B cell (primary cell): ENCODE data around the gene OLIG2. TPM values are rescaled to one million over a fixed set of nuclear protein-coding genes. Genes with fewer than 3 reads are reported as not detected.

ENCODE experiments used
- ATAC-seq: fragments of 200-7000 bp; cut with Tn5 transposase; one replicate; pipeline ENCODE4 v1.10.0; 2021; ENCODE audit warnings: low read depth, mild to moderate bottlenecking, moderate number of reproducible peaks, moderate library complexity
- CTCF ChIA-PET: fragments of 350-600 bp; sonication (Branson Sonifier 250); formaldehyde crosslinking; loops from one replicate; lab custom pipeline; 2021; ENCODE audit warnings: antibody characterized with exemption, inconsistent platforms; lab: Charles Lee
- POLR2A ChIA-PET: fragments of 350-600 bp; sonication (Branson Sonifier 250); formaldehyde crosslinking; loops from one replicate; lab custom pipeline; 2021; ENCODE audit warnings: antibody characterized with exemption; lab: Charles Lee
- DNase-seq: peaks from one replicate; pipeline ENCODE4 v3.0.0; 2013
- H2AFZ ChIP-seq: 2 replicates; pipeline ENCODE4 v1.6.1; 2012; ENCODE audit warnings: mild to moderate bottlenecking, low read depth, low read length; ENCODE audit not compliant: insufficient read depth, poor library complexity, severe bottlenecking
- H3K27ac ChIP-seq, 2 donors: 1 replicate in 1 of 2; 2 replicates in 1 of 2; pipeline ENCODE4 v1.5.1; 2012 to 2013; ENCODE audit warnings: low read length in 2 of 2, mild to moderate bottlenecking in 2 of 2, moderate library complexity in 1 of 2
- H3K27me3 ChIP-seq, 4 experiments: fragments of 200-600 bp in 1 of 4; sonication (generic) in 1 of 4; replicated peaks in 1 of 4; 1 replicate in 2 of 4; 2 replicates in 2 of 4; pipeline versions ENCODE4 v1.6.1 to v1.7.0; 2013 to 2016; ENCODE audit warnings: low read length in 3 of 4, mild to moderate bottlenecking in 2 of 4, mixed read lengths in 1 of 4, moderate library complexity in 1 of 4; ENCODE audit not compliant: insufficient read depth in 4 of 4, control insufficient read depth in 3 of 4; ENCODE audit errors: control extremely low read depth in 1 of 4
- H3K36me3 ChIP-seq, 2 experiments: replicated peaks in 1 of 2; 1 replicate in 1 of 2; 2 replicates in 1 of 2; pipeline versions ENCODE4 v1.6.1 to v1.7.1; 2013; ENCODE audit warnings: low read length in 1 of 2; ENCODE audit not compliant: insufficient read depth in 2 of 2, control insufficient read depth in 1 of 2; ENCODE audit errors: control extremely low read depth in 1 of 2, extremely low read depth in 1 of 2
- H3K4me1 ChIP-seq, 2 donors: fragments of 200-600 bp in 1 of 2; sonication (generic) in 1 of 2; 1 replicate in 1 of 2; 2 replicates in 1 of 2; pipeline versions ENCODE4 v1.5.1 to v1.6.1; 2013 to 2017; ENCODE audit warnings: low read length in 2 of 2; ENCODE audit not compliant: control insufficient read depth in 2 of 2, insufficient read depth in 2 of 2
- H3K4me2 ChIP-seq: replicated peaks from 2 replicates; pipeline ENCODE3; 2012; ENCODE audit warnings: mild to moderate bottlenecking, low read depth, low read length; ENCODE audit not compliant: poor library complexity, severe bottlenecking
- H3K4me3 ChIP-seq, 5 experiments: fragments of 200-600 bp in 1 of 5; sonication (generic) in 1 of 5; 1 replicate in 3 of 5; 2 replicates in 2 of 5; pipeline versions ENCODE4 v1.5.1 to v1.7.0; 2011 to 2016; ENCODE audit warnings: low read length in 4 of 5, mild to moderate bottlenecking in 4 of 5, low read depth in 2 of 5, control low read depth in 1 of 5, moderate library complexity in 1 of 5; ENCODE audit not compliant: insufficient read depth in 1 of 5; ENCODE audit errors: control extremely low read depth in 1 of 5, extremely low read depth in 1 of 5
- H3K79me2 ChIP-seq: fragments of 200-600 bp; sonication (generic); one replicate; pipeline ENCODE4 v1.6.0; 2016; ENCODE audit warnings: low read length; ENCODE audit not compliant: control insufficient read depth, insufficient read depth
- H3K9ac ChIP-seq: fragments of 200-600 bp; sonication (generic); 2 replicates; pipeline ENCODE4 v1.6.1; 2017; ENCODE audit warnings: mild to moderate bottlenecking, low read length, moderate library complexity
- H3K9me3 ChIP-seq, 3 donors: one replicate each; pipeline versions ENCODE4 v1.6.1 to v1.7.1; 2013; ENCODE audit warnings: low read length in 2 of 3; ENCODE audit not compliant: control insufficient read depth in 2 of 3, insufficient read depth in 1 of 3; ENCODE audit errors: control extremely low read depth in 1 of 3
- H4K20me1 ChIP-seq: 2 replicates; pipeline ENCODE4 v1.6.0; 2012; ENCODE audit warnings: mild to moderate bottlenecking, low read length; ENCODE audit not compliant: insufficient read depth, control insufficient read depth, poor library complexity, severe bottlenecking
- H3K27ac Mint-ChIP-seq: one replicate; pipeline ENCODE4 v1.8.0; 2021; ENCODE audit warnings: mixed read lengths
- H3K27me3 Mint-ChIP-seq: one replicate; pipeline ENCODE4 v1.8.0; 2021; ENCODE audit warnings: mixed read lengths
- H3K4me1 Mint-ChIP-seq: one replicate; pipeline ENCODE4 v1.8.0; 2021; ENCODE audit warnings: mixed read lengths
- H3K4me3 Mint-ChIP-seq: one replicate; pipeline ENCODE4 v1.8.0; 2021; ENCODE audit warnings: mixed read lengths
- H3K9me3 Mint-ChIP-seq: one replicate; pipeline ENCODE4 v1.8.0; 2022; ENCODE audit warnings: mixed read lengths; ENCODE audit not compliant: insufficient read depth
- CTCF ChIP-seq: fragments of 200-600 bp; IDR thresholded peaks from one replicate; pipeline ENCODE4 v1.8.0; 2022; ENCODE audit warnings: antibody characterized with exemption, mild to moderate bottlenecking
- EZH2 ChIP-seq: IDR thresholded peaks from 2 replicates; pipeline ENCODE4 v1.6.1; 2012; ENCODE audit warnings: borderline replicate concordance, low read depth, mild to moderate bottlenecking, moderate library complexity, low read length; ENCODE audit not compliant: insufficient read depth, poor library complexity, severe bottlenecking
- WGBS: methylation state at CpG from one replicate; pipeline ENCODE4 v1.1.5; 2013; ENCODE audit warnings: missing lambda C conversion rate; ENCODE audit not compliant: insufficient coverage; 5-methylcytosine and 5-hydroxymethylcytosine counted together
- intact Hi-C: fragments of 100-400 bp; cut with micrococcal nuclease; formaldehyde crosslinking; loops from one replicate; pipeline ENCODE4 v1.10.0; 2022
- polyA plus RNA-seq: library from polyadenylated mRNA; depleted of rRNA; stranded (reverse); fragments of >200 nt; gene quantifications from 2 replicates; pipeline ENCODE4 v1.2.3, GENCODE V29; 2012
- total RNA-seq, 2 donors: library from RNA; stranded (reverse); fragments of 120-200 nt in 1 of 2; gene quantifications; 1 replicate in 1 of 2; 2 replicates in 1 of 2; pipeline versions ENCODE4 v1.2.3 to v1.2.4, GENCODE V29; 2013 to 2022

The OLIG2 gene
- total and polyA plus RNA-seq, 2 donors (not counting 1 experiment from before 2014, with no cell fraction given): not detected

- intact Hi-C loops: no loop called here
- POLR2A ChIA-PET: no interaction called here
- H3K27ac ChIP-seq: no peak overlapping the region
- no peak overlapping the region for H3K4me3 Mint-ChIP-seq
- no peak overlapping the region for H3K27ac Mint-ChIP-seq
- no peaks in the 10 kb centered on the region for H4K20me1 ChIP-seq
- peaks cover 0 to 37% (median 7%) of the 10 kb centered on the region in 4 experiments for H3K27me3 ChIP-seq
- DNase-seq (no peak), ATAC-seq (no peak)
- no peaks in the 10 kb centered on the region for H3K9me3 Mint-ChIP-seq
- no peak for TF ChIP-seq CTCF
- TF ChIP-seq EZH2: no peak
- CTCF ChIA-PET: no interaction called here
- H3K4me2 ChIP-seq: no peak overlapping the region
- H3K79me2 ChIP-seq: no peaks in the 10 kb centered on the region
- no peak overlapping the region for H3K9ac ChIP-seq
- H3K36me3 ChIP-seq: no peaks in the 10 kb centered on the region
- H3K9me3 ChIP-seq: peaks cover 0 to 2% (median 0%) of the 10 kb centered on the region in 3 donors
- H3K27me3 Mint-ChIP-seq: peaks cover 74% of the 10 kb centered on the region
- H3K4me1 ChIP-seq: no peaks in the 10 kb centered on the region
- H3K4me3 ChIP-seq: no peak overlapping the region
- WGBS: 70% methylated on average over 2 of the region's 3 CpGs
- H3K4me1 Mint-ChIP-seq: no peaks in the 10 kb centered on the region
- H2AFZ ChIP-seq: no peak overlapping the region
These were observed 12.1 kb upstream of the OLIG2 start for GRCh38 chr21:33013626-33014025.

GRCh38 chr21:33014331-33014730 lies 11.4 kb upstream of the OLIG2 start:
- POLR2A ChIA-PET: no interaction called here
- TF ChIP-seq EZH2 (no peak), CTCF (no peak)
- ATAC-seq: no peak

More at GRCh38 chr21:33014331-33014730, 11.4 kb upstream of the OLIG2 start:
- intact Hi-C loops: no loop called here
- Mint-ChIP-seq H3K27me3 (peaks cover 81% of the 10 kb centered on the region), H3K9me3 (no peaks in the 10 kb centered on the region), H3K4me3 (no peak overlapping the region), H3K4me1 (peaks cover 4% of the 10 kb centered on the region), H3K27ac (no peak overlapping the region)
- Histone ChIP-seq H2AFZ (no peak overlapping the region), H3K9me3 (peaks cover 0 to 2% (median 0%) of the 10 kb centered on the region in 3 donors), H4K20me1 (no peaks in the 10 kb centered on the region), H3K9ac (no peak overlapping the region), H3K79me2 (no peaks in the 10 kb centered on the region), H3K4me3 (no peak overlapping the region), H3K27me3 (peaks cover 0 to 44% (median 11%) of the 10 kb centered on the region in 4 experiments), H3K4me2 (no peak overlapping the region), H3K36me3 (no peaks in the 10 kb centered on the region), H3K27ac (no peak overlapping the region), H3K4me1 (peaks cover 0 to 2% of the 10 kb centered on the region in 2 donors)
- WGBS: no CpG with 5 or more reads among the region's 2 CpGs
- DNase-seq: no peak
- CTCF ChIA-PET: no interaction called here
